ENCODE measurements around the gene USH1C. TPM values are rescaled to one million over a fixed set of nuclear protein-coding genes. Genes with fewer than 3 reads are reported as not detected.

The USH1C gene
- total RNA-seq, 4 donors from 2014 or later, result 0.75 TPM; not detected in 3

DNA sequence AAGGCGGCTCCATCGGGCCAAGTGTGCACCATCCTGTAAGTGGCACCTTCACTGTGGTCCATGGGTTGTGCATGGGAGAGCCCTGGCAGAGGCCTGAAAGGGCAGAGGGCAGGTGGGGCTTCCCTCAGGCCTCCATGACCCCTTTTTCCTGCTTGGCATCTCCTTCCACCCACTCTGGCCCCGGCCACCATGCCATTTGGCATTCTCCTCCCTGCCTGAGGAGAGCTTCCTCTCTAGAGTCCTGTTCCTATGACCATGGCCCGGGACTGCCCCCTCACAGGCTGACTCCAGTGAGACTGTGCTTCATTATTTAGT, 7.8 kb upstream of the USH1C start:
- TF ChIP-seq, protein P1, sequence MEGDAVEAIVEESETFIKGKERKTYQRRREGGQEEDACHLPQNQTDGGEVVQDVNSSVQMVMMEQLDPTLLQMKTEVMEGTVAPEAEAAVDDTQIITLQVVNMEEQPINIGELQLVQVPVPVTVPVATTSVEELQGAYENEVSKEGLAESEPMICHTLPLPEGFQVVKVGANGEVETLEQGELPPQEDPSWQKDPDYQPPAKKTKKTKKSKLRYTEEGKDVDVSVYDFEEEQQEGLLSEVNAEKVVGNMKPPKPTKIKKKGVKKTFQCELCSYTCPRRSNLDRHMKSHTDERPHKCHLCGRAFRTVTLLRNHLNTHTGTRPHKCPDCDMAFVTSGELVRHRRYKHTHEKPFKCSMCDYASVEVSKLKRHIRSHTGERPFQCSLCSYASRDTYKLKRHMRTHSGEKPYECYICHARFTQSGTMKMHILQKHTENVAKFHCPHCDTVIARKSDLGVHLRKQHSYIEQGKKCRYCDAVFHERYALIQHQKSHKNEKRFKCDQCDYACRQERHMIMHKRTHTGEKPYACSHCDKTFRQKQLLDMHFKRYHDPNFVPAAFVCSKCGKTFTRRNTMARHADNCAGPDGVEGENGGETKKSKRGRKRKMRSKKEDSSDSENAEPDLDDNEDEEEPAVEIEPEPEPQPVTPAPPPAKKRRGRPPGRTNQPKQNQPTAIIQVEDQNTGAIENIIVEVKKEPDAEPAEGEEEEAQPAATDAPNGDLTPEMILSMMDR (IDR thresholded peaks at IDR 0.05; ENCODE audit: low read depth), result no peak

DNA sequence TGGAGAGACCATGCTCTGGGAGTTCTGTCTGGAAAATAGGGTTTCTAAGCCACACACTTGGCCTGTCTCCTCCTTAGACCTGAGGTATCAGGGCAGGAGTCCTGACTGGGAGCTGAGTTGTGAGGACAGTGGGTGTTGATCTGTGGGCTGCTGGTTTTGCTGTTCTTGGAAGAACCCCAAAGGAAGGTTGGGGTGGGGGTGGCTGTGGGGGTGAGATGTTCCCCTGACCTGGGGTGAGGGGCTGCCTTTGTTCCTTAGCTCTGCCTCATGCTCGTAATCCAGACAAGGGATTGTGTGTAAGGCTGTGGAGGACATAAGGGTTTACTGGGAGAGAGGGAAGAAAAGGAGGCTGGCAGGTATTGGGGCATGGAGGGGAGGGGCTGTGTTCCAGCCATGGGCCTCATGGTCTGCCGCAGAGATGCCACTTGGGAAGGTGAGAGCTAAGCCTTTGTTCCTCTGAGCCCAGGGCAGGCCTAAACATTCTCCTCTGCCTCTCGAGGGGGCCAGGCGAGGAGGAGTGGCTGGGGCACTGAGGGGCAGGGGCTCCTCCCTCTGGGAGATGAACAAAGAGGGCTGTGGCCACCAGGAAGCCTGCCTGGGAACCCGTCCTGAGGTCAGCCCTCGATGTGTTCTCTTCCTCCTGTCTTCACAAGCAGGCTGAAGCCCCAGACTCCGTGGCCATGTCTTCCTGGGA, 7.3 kb upstream of the USH1C start:
- TF ChIP-seq, protein P1 (IDR thresholded peaks at IDR 0.05; ENCODE audit: low read depth), result no peak

DNA sequence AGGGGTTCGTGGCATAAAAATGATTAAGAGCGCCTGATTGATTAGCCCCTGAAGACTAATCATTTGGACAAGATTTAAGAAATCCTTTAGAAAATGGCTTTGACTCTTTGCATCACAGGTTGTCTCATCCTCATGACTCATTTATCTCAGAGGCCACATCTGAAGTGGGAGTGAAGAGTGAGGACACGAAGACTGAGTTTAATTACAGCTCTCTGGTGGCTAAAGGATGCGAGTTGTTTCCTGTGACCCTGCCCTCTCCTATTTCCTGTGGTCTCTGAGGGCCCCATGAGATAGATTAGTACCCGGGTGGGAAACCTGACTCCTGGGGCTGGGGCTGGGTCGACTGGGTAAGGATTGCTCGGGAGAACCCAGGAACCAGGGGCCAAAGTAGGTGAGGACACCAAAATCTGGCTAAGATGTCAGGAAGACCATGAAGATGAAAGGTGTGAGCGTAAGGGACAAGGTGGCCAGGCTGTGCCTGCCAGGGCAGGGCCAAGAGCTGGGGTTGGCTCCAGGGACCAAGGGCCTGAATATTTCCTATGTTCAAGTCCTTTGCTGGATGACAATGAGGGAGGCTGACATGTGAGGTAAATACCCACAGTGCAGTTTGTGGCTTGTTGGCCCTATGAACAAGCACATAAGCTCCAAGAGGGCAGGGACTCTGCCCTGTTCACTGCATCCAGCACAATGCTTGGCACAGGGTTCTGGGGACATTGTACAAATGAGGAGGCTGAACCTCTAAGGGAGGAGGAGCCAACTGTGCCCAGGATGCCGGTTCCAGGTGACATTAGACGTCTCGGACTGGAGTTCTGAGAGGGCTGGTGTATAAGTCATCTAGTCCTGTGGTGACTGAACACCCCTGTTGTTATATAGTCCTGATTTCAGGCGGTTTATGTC, 6.5 kb upstream of the USH1C start:
- TF ChIP-seq, protein P1 (IDR thresholded peaks at IDR 0.05; ENCODE audit: low read depth), result no peak

DNA sequence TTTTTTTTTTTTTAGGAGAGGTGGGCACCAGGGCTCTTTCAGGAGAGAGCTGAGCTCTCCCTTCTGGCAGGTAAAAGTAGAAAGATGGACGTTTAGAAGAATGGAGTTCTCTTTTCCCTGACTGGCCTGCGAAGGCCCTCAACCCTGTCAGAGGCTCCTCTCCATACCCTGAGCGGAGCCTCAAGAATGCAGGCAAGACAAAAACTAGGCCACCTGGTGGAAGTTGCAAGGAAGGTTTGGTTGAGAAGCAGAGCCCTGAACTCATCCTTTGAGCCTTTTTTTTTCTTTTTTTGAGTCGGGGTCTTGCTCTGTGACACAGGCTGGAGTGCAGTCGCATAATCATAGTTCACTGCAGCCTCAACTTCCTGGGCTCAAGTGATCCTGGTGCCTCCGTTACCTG, 4.2 kb upstream of the USH1C start:
- TF ChIP-seq, protein P1 (IDR thresholded peaks at IDR 0.05; ENCODE audit: low read depth), result no peak

DNA sequence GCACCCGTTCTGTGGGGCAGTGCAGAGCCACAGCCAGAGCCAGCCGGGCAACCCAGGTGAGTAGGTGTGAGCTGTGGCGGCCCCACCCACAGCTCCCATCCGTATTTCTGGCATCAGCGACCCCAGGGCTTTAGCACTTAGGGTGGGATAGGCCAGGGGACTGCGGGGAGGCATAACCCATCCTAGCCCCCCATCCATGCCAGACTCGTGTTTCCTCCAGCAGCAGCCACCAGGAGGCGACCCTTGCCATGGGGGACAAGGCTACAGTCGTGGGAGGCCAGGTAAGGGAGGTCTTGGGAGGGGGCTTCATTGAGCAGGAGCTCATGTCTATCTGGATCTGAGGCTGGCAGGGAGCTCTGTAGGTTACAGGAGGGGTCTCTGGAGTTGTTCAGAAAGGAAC, 3.7 kb upstream of the USH1C start:
- TF ChIP-seq, protein P1 (IDR thresholded peaks at IDR 0.05; ENCODE audit: low read depth), result no peak

DNA sequence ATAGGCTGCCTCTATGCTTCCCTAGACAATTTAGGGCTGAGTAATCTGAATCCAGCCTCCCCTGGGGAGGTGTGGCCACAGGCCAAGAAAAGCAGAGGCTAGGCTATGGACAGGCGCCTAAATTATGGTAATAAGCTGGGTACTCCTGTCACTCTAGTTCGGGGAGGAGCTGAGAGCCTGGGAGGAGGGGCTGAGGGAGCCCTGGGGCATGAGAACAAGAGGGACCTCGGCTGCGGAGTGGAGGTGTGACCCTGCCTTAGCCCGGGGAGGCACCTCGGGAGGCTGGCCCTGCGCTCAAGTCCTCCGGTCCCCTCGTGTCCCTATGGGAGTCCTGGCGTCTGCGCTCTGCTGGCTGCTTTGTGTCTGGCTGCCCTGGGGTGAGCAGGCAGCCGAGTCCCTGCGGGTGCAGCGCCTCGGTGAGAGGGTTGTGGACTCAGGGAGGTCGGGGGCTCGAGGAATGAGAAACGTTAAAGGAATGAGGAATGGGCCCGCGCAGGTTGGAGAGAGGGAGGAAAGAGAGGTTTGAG, 2.9 kb upstream of the USH1C start, which contains the start of gene OTOG:
TSS of gene OTOG (plus strand) at position 209 of the 527 bp plus-strand sequence. CDS start at position 323, 114 bp downstream.
- TF ChIP-seq, protein P1 (IDR thresholded peaks at IDR 0.05; ENCODE audit: low read depth), result no peak

DNA sequence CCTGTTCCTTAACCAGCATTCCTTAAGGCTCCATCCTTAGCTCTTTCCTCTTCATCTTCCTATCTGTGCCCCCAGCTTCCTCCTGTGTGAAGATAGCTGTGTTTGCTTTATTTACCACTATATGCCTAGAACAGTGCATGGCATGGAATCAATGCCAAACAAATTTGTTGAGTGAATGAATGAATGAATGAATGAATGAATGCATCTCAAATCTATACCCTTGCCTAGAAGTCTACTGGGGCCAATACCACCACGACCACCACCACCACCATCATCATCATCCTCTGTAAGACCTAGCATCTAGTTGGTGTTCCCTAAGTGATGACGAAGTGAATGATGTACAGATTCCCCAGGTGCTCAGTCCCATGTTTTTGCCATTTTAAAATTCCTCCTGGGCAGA, 2.0 kb upstream of the USH1C start:
- TF ChIP-seq, protein P1 (IDR thresholded peaks at IDR 0.05; ENCODE audit: low read depth), result no peak
